SK-N-SH (cell line): Measurements from ENCODE around the gene INO80. TPM values are rescaled to one million over a fixed set of nuclear protein-coding genes. Genes with fewer than 3 reads are reported as not detected.
A peak's percentile ranks its signal among the peaks of the same experiment; 100 is the strongest.

Source experiments
- CTCF ChIA-PET: fragments of 300-600, 350-600 bp; formaldehyde crosslinking; extraction: SDS; loops from one replicate; lab custom pipeline; 2021; lab: Yijun Ruan, JAX
- POLR2A ChIA-PET: fragments of 350-600 bp; sonication (Branson Sonifier 250); formaldehyde crosslinking; extraction: SDS; loops from one replicate; lab custom pipeline; 2020; ENCODE audit warnings: antibody characterized with exemption, inconsistent platforms; lab: Yijun Ruan, JAX
- DNase-seq: peaks from one replicate; pipeline ENCODE4 v3.0.0; 2012
- H2AFZ ChIP-seq: fragments of 200-600 bp; sonication (generic); 2 replicates; pipeline ENCODE4 v1.8.1; 2016; ENCODE audit warnings: antibody characterized with exemption, mild to moderate bottlenecking, low read depth
- H3F3A ChIP-seq: fragments of 200-600 bp; sonication (generic); replicated peaks from 2 replicates; pipeline ENCODE3; 2016; ENCODE audit warnings: antibody characterized with exemption, mild to moderate bottlenecking; ENCODE audit not compliant: insufficient read depth
- H3K27ac ChIP-seq, 2 experiments: fragments of 200-500 bp in 1 of 2; fragments of 200-600 bp in 1 of 2; sonication (Bioruptor generic) in 1 of 2; sonication (generic), shearing (Covaris generic) in 1 of 2; 2 replicates each; pipeline versions ENCODE4 v1.5.1 to v1.6.1; 2014 to 2016; ENCODE audit warnings: low read depth in 2 of 2, inconsistent platforms in 1 of 2, low read length in 1 of 2, mild to moderate bottlenecking in 1 of 2, mixed read lengths in 1 of 2
- H3K27me3 ChIP-seq: fragments of 200-600 bp; sonication (generic), shearing (Covaris generic); 2 replicates; pipeline ENCODE4 v1.6.1; 2016; ENCODE audit warnings: mixed run types; ENCODE audit not compliant: insufficient read depth
- H3K36me3 ChIP-seq, 2 experiments: fragments of 200-500 bp in 1 of 2; fragments of 200-600 bp in 1 of 2; sonication (Bioruptor generic) in 1 of 2; sonication (generic) in 1 of 2; replicated peaks in 1 of 2; 2 replicates each; pipeline versions ENCODE3 to v1.5.1; 2014 to 2016; ENCODE audit warnings: low read length in 1 of 2, mild to moderate bottlenecking in 1 of 2; ENCODE audit not compliant: insufficient read depth in 2 of 2, control insufficient read depth in 1 of 2
- H3K4me1 ChIP-seq, 2 experiments: fragments of 200-500 bp in 1 of 2; fragments of 200-600 bp in 1 of 2; sonication (Bioruptor generic) in 1 of 2; sonication (generic), shearing (Covaris generic) in 1 of 2; 2 replicates each; pipeline versions ENCODE4 v1.5.1 to v1.6.1; 2014 to 2016; ENCODE audit warnings: low read depth in 1 of 2, low read length in 1 of 2, mixed run types in 1 of 2; ENCODE audit not compliant: insufficient read depth in 2 of 2, control insufficient read depth in 1 of 2
- H3K4me2 ChIP-seq: fragments of 200-600 bp; sonication (generic), shearing (Covaris generic); 2 replicates; pipeline ENCODE4 v1.6.1; 2017; ENCODE audit warnings: mixed run types
- H3K4me3 ChIP-seq, 2 experiments: fragments of 200-500 bp in 1 of 2; fragments of 200-600 bp in 1 of 2; sonication (Bioruptor generic) in 1 of 2; sonication (generic), shearing (Covaris generic) in 1 of 2; 2 replicates each; pipeline versions ENCODE4 v1.5.1 to v1.8.1; 2014 to 2016; ENCODE audit warnings: low read depth in 2 of 2, inconsistent platforms in 1 of 2, low read length in 1 of 2, mild to moderate bottlenecking in 1 of 2, mixed read lengths in 1 of 2, moderate library complexity in 1 of 2
- H3K79me2 ChIP-seq: fragments of 200-600 bp; sonication (generic); 2 replicates; pipeline ENCODE4 v1.8.1; 2017; ENCODE audit warnings: mild to moderate bottlenecking; ENCODE audit not compliant: insufficient read depth
- H3K9ac ChIP-seq: fragments of 200-600 bp; sonication (generic); 2 replicates; pipeline ENCODE4 v1.6.1; 2017; ENCODE audit warnings: mixed run types
- H3K9me2 ChIP-seq: fragments of 200-600 bp; sonication (generic); 2 replicates; pipeline ENCODE4 v1.6.1; 2017; ENCODE audit warnings: mixed run types
- H3K9me3 ChIP-seq: fragments of 200-600 bp; sonication (generic); 2 replicates; pipeline ENCODE4 v1.6.1; 2017; ENCODE audit warnings: mixed run types, mild to moderate bottlenecking, moderate library complexity
- H4K20me1 ChIP-seq: fragments of 200-600 bp; sonication (generic); 2 replicates; pipeline ENCODE4 v1.6.1; 2017; ENCODE audit warnings: mild to moderate bottlenecking, mixed run types; ENCODE audit not compliant: insufficient read depth
- CHD2 ChIP-seq: fragments of 150-350 bp; IDR thresholded peaks from 2 replicates; pipeline ENCODE4 v1.6.1; 2018; ENCODE audit warnings: low read length; ENCODE audit not compliant: partially characterized antibody
- ELF1 ChIP-seq: IDR thresholded peaks from 2 replicates; pipeline ENCODE4 v1.4.0; 2012
- EP300 ChIP-seq, 2 experiments: IDR thresholded peaks; 2 replicates each; pipeline versions ENCODE4 v1.4.0 to v1.6.1; 2012; ENCODE audit warnings: borderline replicate concordance in 1 of 2, low read depth in 1 of 2, low read length in 1 of 2
- FOSL2 ChIP-seq: IDR thresholded peaks from 2 replicates; pipeline ENCODE4 v1.4.0; 2012; ENCODE audit warnings: low read depth, mild to moderate bottlenecking, moderate library complexity, borderline replicate concordance
- FOXJ3 ChIP-seq: sonication (generic); formaldehyde crosslinking; IDR thresholded peaks from 2 replicates; pipeline ENCODE4 v1.5.1; 2020; ENCODE audit warnings: mild to moderate bottlenecking, missing genetic modification reagents
- FOXM1 ChIP-seq: IDR thresholded peaks from 2 replicates; pipeline ENCODE4 v1.4.0; 2012; ENCODE audit warnings: low read depth, mild to moderate bottlenecking
- GABPA ChIP-seq: IDR thresholded peaks from 2 replicates; pipeline ENCODE4 v1.4.0; 2012; ENCODE audit warnings: low read depth, mild to moderate bottlenecking
- GATA2 ChIP-seq: sonication (generic); formaldehyde crosslinking; IDR thresholded peaks from 2 replicates; pipeline ENCODE4 v1.5.0; 2020; ENCODE audit warnings: mild to moderate bottlenecking, missing genetic modification reagents
- IRF3 ChIP-seq: fragments of 150-350 bp; IDR thresholded peaks from 2 replicates; pipeline ENCODE4 v1.6.1; 2016; ENCODE audit warnings: mild to moderate bottlenecking, low read depth, low read length
- JUND ChIP-seq: IDR thresholded peaks from 2 replicates; pipeline ENCODE4 v1.4.0; 2012
- MEF2A ChIP-seq: IDR thresholded peaks from 2 replicates; pipeline ENCODE4 v1.4.0; 2012; ENCODE audit warnings: low read depth, borderline replicate concordance
- MXI1 ChIP-seq: IDR thresholded peaks from 2 replicates; pipeline ENCODE4 v1.6.1; 2012; ENCODE audit warnings: mild to moderate bottlenecking, low read depth, low read length, improper control_type of control experiment
- NFIC ChIP-seq: IDR thresholded peaks from 2 replicates; pipeline ENCODE4 v1.4.0; 2012; ENCODE audit warnings: borderline replicate concordance
- PBX3 ChIP-seq: IDR thresholded peaks from 2 replicates; pipeline ENCODE4; 2012
- POLR2AphosphoS5 ChIP-seq: IDR thresholded peaks from 2 replicates; pipeline ENCODE4 v1.6.1; 2012; ENCODE audit warnings: low read depth, low read length
- REST ChIP-seq: IDR thresholded peaks from 2 replicates; pipeline ENCODE4 v1.6.1; 2012; ENCODE audit warnings: mild to moderate bottlenecking, low read depth, low read length, moderate library complexity
- RFX5 ChIP-seq: IDR thresholded peaks from 2 replicates; pipeline ENCODE4 v1.6.1; 2012; ENCODE audit warnings: mild to moderate bottlenecking, improper control_type of control experiment, low read length
- RXRA ChIP-seq: IDR thresholded peaks from 2 replicates; pipeline ENCODE4 v1.4.0; 2012; ENCODE audit warnings: low read depth, mild to moderate bottlenecking, borderline replicate concordance
- SIN3A ChIP-seq: IDR thresholded peaks from 2 replicates; pipeline ENCODE4 v1.6.1; 2012; ENCODE audit warnings: low read depth, mild to moderate bottlenecking, low read length, moderate library complexity, borderline replicate concordance
- SMC3 ChIP-seq: IDR thresholded peaks from 2 replicates; pipeline ENCODE4 v1.6.1; 2012; ENCODE audit warnings: low read depth, low read length, improper control_type of control experiment
- TAF1 ChIP-seq: IDR thresholded peaks from 2 replicates; pipeline ENCODE4 v1.6.1; 2012; ENCODE audit warnings: low read depth, mild to moderate bottlenecking, low read length, moderate library complexity, borderline replicate concordance
- TCF12 ChIP-seq: IDR thresholded peaks from 2 replicates; pipeline ENCODE4 v1.4.0; 2012
- TEAD4 ChIP-seq: IDR thresholded peaks from 2 replicates; pipeline ENCODE4 v1.4.0; 2012; ENCODE audit warnings: mild to moderate bottlenecking, borderline replicate concordance; ENCODE audit not compliant: insufficient read depth
- YY1 ChIP-seq: IDR thresholded peaks from 2 replicates; pipeline ENCODE4 v1.4.0; 2012; ENCODE audit warnings: low read depth, mild to moderate bottlenecking
- WGBS: methylation state at CpG from one replicate; pipeline ENCODE4 v1.1.6; 2017; ENCODE audit warnings: low lambda C conversion rate; 5-methylcytosine and 5-hydroxymethylcytosine counted together
- polyA plus RNA-seq, 3 experiments: library from polyadenylated mRNA; depleted of rRNA; stranded (reverse); fragments of >200 nt; gene quantifications; 2 replicates each; pipeline ENCODE4 v1.2.3, GENCODE V29; 2012

Gene INO80
- polyA plus RNA-seq, 1 of the 3 experiments (the other 2 are of a cell fraction) = 4.6 TPM

- ChIA-PET CTCF (interaction anchor here (1.0 to 15.7 kb wide), 9 partner anchors 42 to 167 kb away, joined by 3 to 324 read pairs (median 6); partner anchors contain the start of gene INO80), POLR2A (no interaction called here)
- Histone ChIP-seq H3K4me1 (peaks cover 2 to 19% of the 10 kb centered on the region in 2 experiments; a peak in 3 of 4 replicates), H3F3A (peaks cover 22% of the 10 kb centered on the region), H3K4me2 (peak overlapping the region; percentile 64; the same call in 1 of the 2 replicates), H4K20me1 (no peaks in the 10 kb centered on the region), H3K36me3 (peaks cover 18 to 28% of the 10 kb centered on the region in 2 experiments), H3K4me3 (no peak overlapping the region), H3K79me2 (0 out of 2 replicates have a peak, but pooled peaks cover 5% of the 10 kb centered on the region), H2AFZ (no peak overlapping the region), H3K9me3 (no peaks in the 10 kb centered on the region), H3K9me2 (no peaks in the 10 kb centered on the region), H3K27ac (peak overlapping the region; percentile 62 to 84; a peak in 3 of 4 replicates), H3K9ac (peak overlapping the region; percentile 6; the same call in 1 of the 2 replicates), H3K27me3 (no peaks in the 10 kb centered on the region)
- DNase-seq = no peak
- WGBS = 77% methylated on average over 2 of the region's 2 CpGs
- TF ChIP-seq EP300 (IDR thresholded peaks at IDR 0.05; ENCODE audit: borderline replicate concordance in 1 of 2, low read depth in 1 of 2, low read length in 1 of 2) (no peak), YY1 (no peak), SMC3 (no peak), TAF1 (no peak), FOXM1 (no peak), RFX5 (no peak), TEAD4 (no peak), JUND (no peak), SIN3A (no peak), REST (no peak), FOXJ3 (CRISPR knock-in tag) (no peak), CHD2 (no peak), MXI1 (no peak), GATA2 (CRISPR knock-in tag) (no peak)
Measured at GRCh38 chr15:41024885-41025284, 91.2 kb downstream of the INO80 start.

- Histone ChIP-seq H3K9me2 (no peaks in the 10 kb centered on the region), H3K79me2 (0 out of 2 replicates have a peak, but pooled peaks cover 5% of the 10 kb centered on the region), H3K4me3 (no peak overlapping the region), H3F3A (peaks cover 22% of the 10 kb centered on the region), H3K36me3 (peaks cover 19 to 31% of the 10 kb centered on the region in 2 experiments), H3K9me3 (no peaks in the 10 kb centered on the region), H3K27ac (peak overlapping the region; percentile 62 to 84; a peak in 3 of 4 replicates), H4K20me1 (no peaks in the 10 kb centered on the region), H3K4me2 (peak overlapping the region; percentile 64)
- DNase-seq = no peak
- POLR2A ChIA-PET = no interaction called here
- TF ChIP-seq NFIC (peak; percentile 78; the same call in 1 of the 2 replicates), MEF2A (peak; percentile 53; the same call in 1 of the 2 replicates), JUND (peak; percentile 50), TAF1 (no peak), TCF12 (peak; percentile 65), RXRA (peak; percentile 91), MXI1 (no peak), ELF1 (no peak), PBX3 (peak; percentile 77), GABPA (no peak), FOSL2 (peak; percentile 26; the same call in 1 of the 2 replicates), POLR2AphosphoS5 (no peak), EP300 (IDR thresholded peaks at IDR 0.05; ENCODE audit: borderline replicate concordance in 1 of 2, low read depth in 1 of 2, low read length in 1 of 2) (peak in 1 of 2 experiments; percentile 61; a peak in 1 of 4 replicates), IRF3 (no peak)
- TF ChIP-seq, all 33 proteins: peak for 8
- Histone ChIP-seq H2AFZ (no peak overlapping the region), H3K4me1 (peaks cover 2 to 19% of the 10 kb centered on the region in 2 experiments; a peak in 3 of 4 replicates), H3K9ac (peak overlapping the region; percentile 6; the same call in 1 of the 2 replicates), H3K27me3 (no peaks in the 10 kb centered on the region)
- 23% methylated on average over 4 of the region's 4 CpGs for WGBS
- CTCF ChIA-PET = interaction anchor here (0.9 to 15.7 kb wide), 10 partner anchors 10 to 167 kb away, joined by 3 to 324 read pairs (median 9); partner anchors contain the start of gene INO80
Measured at GRCh38 chr15:41024131-41024530, 91.9 kb downstream of the INO80 start.
